HCT116 (cell line): ENCODE data around the gene AGAP1. TPM values are rescaled to one million over a fixed set of nuclear protein-coding genes. Genes with fewer than 3 reads are reported as not detected.

Source experiments
- ATAC-seq: fragments of 200-7000 bp; cut with Tn5 transposase; 2 replicates; pipeline ENCODE4 v1.9.1; 2020; ENCODE audit warnings: mild to moderate bottlenecking, moderate library complexity
- BruUV-seq: library from RNA; stranded (reverse); fragments of 400-500 nt; replicated peaks from 2 replicates; lab custom pipeline; 2021; lab: Mats Ljungman, UMichigan
- CTCF ChIA-PET: fragments of 300-600 bp; sonication (Branson Sonifier 250); formaldehyde crosslinking; loops from one replicate; lab custom pipeline; 2021; ENCODE audit warnings: antibody characterized with exemption; lab: Charles Lee
- POLR2A ChIA-PET: fragments of 300-600, 350-600 bp; sonication (Branson Sonifier 250); formaldehyde crosslinking; loops from one replicate; lab custom pipeline; 2021; ENCODE audit warnings: antibody characterized with exemption; lab: Charles Lee
- RAD21 ChIA-PET, 2 experiments: fragments of 300-600 bp; sonication (Branson Sonifier 250); formaldehyde crosslinking; loops; one replicate each; lab custom pipeline; 2023; ENCODE audit warnings: low total read pairs in 2 of 2; ENCODE audit not compliant: uncharacterized antibody in 2 of 2, unreplicated experiment in 2 of 2, low non-redundant PET in 1 of 2; lab: Charles Lee
- DNase-seq: peaks from one replicate; pipeline ENCODE4 v3.0.0-alpha.2; 2010; ENCODE audit warnings: low read depth, low spot score
- H2AFZ ChIP-seq: fragments of 200-600 bp; shearing (Covaris generic), sonication (generic); 2 replicates; pipeline ENCODE4 v1.6.1; 2017; ENCODE audit warnings: low read depth, mixed run types, mixed read lengths, antibody characterized with exemption, low read length; ENCODE audit not compliant: poor library complexity, severe bottlenecking
- H3K27ac ChIP-seq: 2 replicates; pipeline ENCODE4 v1.5.1; 2012; ENCODE audit warnings: low read depth, low read length
- H3K27me3 ChIP-seq: fragments of 200-600 bp; sonication (generic); 2 replicates; pipeline ENCODE4 v1.6.1; 2016; ENCODE audit warnings: mixed run types, low read length, mixed read lengths; ENCODE audit not compliant: insufficient read depth
- H3K36me3 ChIP-seq, 2 experiments: fragments of 200-500 bp in 1 of 2; fragments of 200-600 bp in 1 of 2; sonication (Bioruptor generic) in 1 of 2; sonication (generic) in 1 of 2; 2 replicates each; pipeline versions ENCODE4 v1.5.1 to v1.6.1; 2014 to 2016; ENCODE audit warnings: low read length in 2 of 2, inconsistent platforms in 1 of 2, mixed read lengths in 1 of 2, mixed run types in 1 of 2; ENCODE audit not compliant: insufficient read depth in 2 of 2, control insufficient read depth in 1 of 2
- H3K4me1 ChIP-seq, 2 experiments: fragments of 200-600 bp in 1 of 2; sonication (generic) in 1 of 2; 2 replicates each; pipeline versions ENCODE4 v1.5.1 to v1.6.1; 2012 to 2017; ENCODE audit warnings: low read length in 2 of 2, inconsistent platforms in 1 of 2, mild to moderate bottlenecking in 1 of 2, mixed read lengths in 1 of 2, mixed run types in 1 of 2, moderate library complexity in 1 of 2; ENCODE audit not compliant: insufficient read depth in 2 of 2, control insufficient read depth in 1 of 2
- H3K4me2 ChIP-seq: fragments of 200-600 bp; sonication (generic); 2 replicates; pipeline ENCODE4 v1.6.1; 2017; ENCODE audit warnings: mixed run types, low read length, mixed read lengths
- H3K4me3 ChIP-seq, 2 experiments: fragments of 200-600 bp in 1 of 2; sonication (generic) in 1 of 2; replicated peaks in 1 of 2; 2 replicates each; pipeline ENCODE4 v1.5.1; 2011 to 2016; ENCODE audit warnings: low read length in 2 of 2, control low read depth in 1 of 2, low read depth in 1 of 2, mild to moderate bottlenecking in 1 of 2, mixed read lengths in 1 of 2, mixed run types in 1 of 2
- H3K79me2 ChIP-seq: fragments of 200-600 bp; sonication (generic); 2 replicates; pipeline ENCODE4 v1.6.1; 2017; ENCODE audit warnings: mild to moderate bottlenecking, mixed run types, low read length, moderate library complexity, mixed read lengths; ENCODE audit not compliant: insufficient read depth
- H3K9ac ChIP-seq: fragments of 200-600 bp; sonication (generic); 2 replicates; pipeline ENCODE4 v1.6.1; 2016; ENCODE audit warnings: low read length, mixed read lengths
- H3K9me2 ChIP-seq: fragments of 200-600 bp; sonication (generic), shearing (Covaris generic); 2 replicates; pipeline ENCODE4 v1.6.1; 2017; ENCODE audit warnings: mixed run types, mild to moderate bottlenecking, moderate library complexity; ENCODE audit not compliant: insufficient read depth
- H3K9me3 ChIP-seq, 2 experiments: fragments of 200-500 bp in 1 of 2; fragments of 200-600 bp in 1 of 2; sonication (Bioruptor generic) in 1 of 2; sonication (generic) in 1 of 2; 2 replicates each; pipeline ENCODE4 v1.6.1; 2014 to 2017; ENCODE audit warnings: low read length in 2 of 2, mixed read lengths in 2 of 2, inconsistent platforms in 1 of 2, low read depth in 1 of 2, mild to moderate bottlenecking in 1 of 2, mixed run types in 1 of 2, moderate library complexity in 1 of 2; ENCODE audit not compliant: control insufficient read depth in 1 of 2, insufficient read depth in 1 of 2
- H4K20me1 ChIP-seq: fragments of 200-600 bp; sonication (generic), shearing (Covaris generic); 2 replicates; pipeline ENCODE4 v1.6.1; 2017; ENCODE audit warnings: mixed run types, mild to moderate bottlenecking, moderate library complexity; ENCODE audit not compliant: insufficient read depth
- CEBPB ChIP-seq: IDR thresholded peaks from 2 replicates; pipeline ENCODE4 v1.6.1; 2012; ENCODE audit warnings: low read depth
- EGR1 ChIP-seq: IDR thresholded peaks from 2 replicates; pipeline ENCODE4 v1.6.1; 2012; ENCODE audit warnings: low read depth
- EZH2 ChIP-seq: fragments of 200-600 bp; sonication (generic); IDR thresholded peaks from 2 replicates; pipeline ENCODE4 v1.6.1; 2017; ENCODE audit warnings: antibody characterized with exemption, mixed run types
- FOSL1 ChIP-seq: IDR thresholded peaks from 2 replicates; pipeline ENCODE4 v1.6.1; 2012; ENCODE audit warnings: low read depth
- POLR2AphosphoS5 ChIP-seq: IDR thresholded peaks from 2 replicates; pipeline ENCODE4 v1.6.1; 2011; ENCODE audit warnings: mild to moderate bottlenecking, low read depth, low read length, moderate library complexity
- SRF ChIP-seq: IDR thresholded peaks from 2 replicates; pipeline ENCODE4 v1.6.1; 2012; ENCODE audit warnings: low read depth
- ZFX ChIP-seq: fragments of 450-650 bp; IDR thresholded peaks from 2 replicates; pipeline ENCODE4 v1.6.1; 2017
- ZNF274 ChIP-seq: fragments of 200-500 bp; sonication (Bioruptor generic); IDR thresholded peaks from 2 replicates; pipeline ENCODE4 v1.6.1; 2014; ENCODE audit warnings: mild to moderate bottlenecking, low read depth, low read length, inconsistent platforms
- intact Hi-C: fragments of 100-400 bp; cut with micrococcal nuclease; formaldehyde crosslinking; loops from 2 replicates; pipeline ENCODE4 v1.10.0; 2022
- total RNA-seq: library from RNA; stranded (reverse); gene quantifications from one replicate; pipeline ENCODE4 v1.2.1, GENCODE V29; 2021; ENCODE audit not compliant: unreplicated experiment
- TF ChIP-seq, protein P1 (sequence below): IDR thresholded peaks from 2 replicates; pipeline ENCODE4 v1.6.1; 2012; ENCODE audit warnings: low read depth
- TF ChIP-seq, protein P2 (sequence below): IDR thresholded peaks from 2 replicates; pipeline ENCODE4 v1.6.1; 2011; ENCODE audit warnings: mild to moderate bottlenecking, low read length, moderate library complexity; ENCODE audit not compliant: insufficient replicate concordance; ENCODE audit errors: extremely low read depth
- TF ChIP-seq, protein P3 (sequence below): IDR thresholded peaks from 2 replicates; pipeline ENCODE4 v1.6.1; 2012

AGAP1 gene
- total RNA-seq, 1 experiment from 2014 or later = 43.8 TPM

DNA sequence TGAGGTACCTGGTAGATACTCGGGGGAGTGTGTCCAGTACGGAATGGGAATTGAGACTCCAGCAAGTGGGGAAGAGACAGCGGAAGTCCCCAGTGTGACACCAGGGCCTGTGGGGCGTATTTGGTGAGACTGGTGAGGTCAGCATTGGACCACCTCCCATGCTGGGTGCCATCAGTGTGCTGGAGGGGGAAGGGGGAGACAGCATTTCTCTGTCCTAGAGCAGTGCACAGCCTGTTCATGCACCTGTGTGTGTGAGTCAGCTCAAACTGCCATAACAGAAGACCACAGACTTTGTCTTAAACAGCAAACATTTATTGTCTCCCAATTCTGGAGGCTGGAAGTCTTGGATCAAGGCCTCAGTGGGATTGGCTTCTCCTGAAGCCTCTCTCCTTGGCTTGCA lies 372.5 kb downstream of the AGAP1 start:
- no peak overlapping the region for H2AFZ ChIP-seq
- H3K4me1 ChIP-seq = no peaks in the 10 kb centered on the region
- BruUV-seq = no TSS peak
- intact Hi-C loops = no loop called here
- H4K20me1 ChIP-seq = no peaks in the 10 kb centered on the region
- RAD21 ChIA-PET = no interaction called here
- DNase-seq (no peak), ATAC-seq (no peak)
- no peaks in the 10 kb centered on the region for H3K79me2 ChIP-seq
- no peak overlapping the region for H3K27ac ChIP-seq
- H3K4me3 ChIP-seq = no peak overlapping the region
- POLR2A ChIA-PET = no interaction called here
- no peaks in the 10 kb centered on the region for H3K9me2 ChIP-seq
- H3K4me2 ChIP-seq = no peak overlapping the region
- H3K36me3 ChIP-seq = no peaks in the 10 kb centered on the region
- TF ChIP-seq CEBPB (no peak), FOSL1 (no peak), POLR2AphosphoS5 (no peak), EGR1 (no peak), ZNF274 (no peak), SRF (no peak), EZH2 (no peak), ZFX (no peak)
- TF ChIP-seq, protein P1, sequence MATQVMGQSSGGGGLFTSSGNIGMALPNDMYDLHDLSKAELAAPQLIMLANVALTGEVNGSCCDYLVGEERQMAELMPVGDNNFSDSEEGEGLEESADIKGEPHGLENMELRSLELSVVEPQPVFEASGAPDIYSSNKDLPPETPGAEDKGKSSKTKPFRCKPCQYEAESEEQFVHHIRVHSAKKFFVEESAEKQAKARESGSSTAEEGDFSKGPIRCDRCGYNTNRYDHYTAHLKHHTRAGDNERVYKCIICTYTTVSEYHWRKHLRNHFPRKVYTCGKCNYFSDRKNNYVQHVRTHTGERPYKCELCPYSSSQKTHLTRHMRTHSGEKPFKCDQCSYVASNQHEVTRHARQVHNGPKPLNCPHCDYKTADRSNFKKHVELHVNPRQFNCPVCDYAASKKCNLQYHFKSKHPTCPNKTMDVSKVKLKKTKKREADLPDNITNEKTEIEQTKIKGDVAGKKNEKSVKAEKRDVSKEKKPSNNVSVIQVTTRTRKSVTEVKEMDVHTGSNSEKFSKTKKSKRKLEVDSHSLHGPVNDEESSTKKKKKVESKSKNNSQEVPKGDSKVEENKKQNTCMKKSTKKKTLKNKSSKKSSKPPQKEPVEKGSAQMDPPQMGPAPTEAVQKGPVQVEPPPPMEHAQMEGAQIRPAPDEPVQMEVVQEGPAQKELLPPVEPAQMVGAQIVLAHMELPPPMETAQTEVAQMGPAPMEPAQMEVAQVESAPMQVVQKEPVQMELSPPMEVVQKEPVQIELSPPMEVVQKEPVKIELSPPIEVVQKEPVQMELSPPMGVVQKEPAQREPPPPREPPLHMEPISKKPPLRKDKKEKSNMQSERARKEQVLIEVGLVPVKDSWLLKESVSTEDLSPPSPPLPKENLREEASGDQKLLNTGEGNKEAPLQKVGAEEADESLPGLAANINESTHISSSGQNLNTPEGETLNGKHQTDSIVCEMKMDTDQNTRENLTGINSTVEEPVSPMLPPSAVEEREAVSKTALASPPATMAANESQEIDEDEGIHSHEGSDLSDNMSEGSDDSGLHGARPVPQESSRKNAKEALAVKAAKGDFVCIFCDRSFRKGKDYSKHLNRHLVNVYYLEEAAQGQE = no peak
- TF ChIP-seq, protein P2, sequence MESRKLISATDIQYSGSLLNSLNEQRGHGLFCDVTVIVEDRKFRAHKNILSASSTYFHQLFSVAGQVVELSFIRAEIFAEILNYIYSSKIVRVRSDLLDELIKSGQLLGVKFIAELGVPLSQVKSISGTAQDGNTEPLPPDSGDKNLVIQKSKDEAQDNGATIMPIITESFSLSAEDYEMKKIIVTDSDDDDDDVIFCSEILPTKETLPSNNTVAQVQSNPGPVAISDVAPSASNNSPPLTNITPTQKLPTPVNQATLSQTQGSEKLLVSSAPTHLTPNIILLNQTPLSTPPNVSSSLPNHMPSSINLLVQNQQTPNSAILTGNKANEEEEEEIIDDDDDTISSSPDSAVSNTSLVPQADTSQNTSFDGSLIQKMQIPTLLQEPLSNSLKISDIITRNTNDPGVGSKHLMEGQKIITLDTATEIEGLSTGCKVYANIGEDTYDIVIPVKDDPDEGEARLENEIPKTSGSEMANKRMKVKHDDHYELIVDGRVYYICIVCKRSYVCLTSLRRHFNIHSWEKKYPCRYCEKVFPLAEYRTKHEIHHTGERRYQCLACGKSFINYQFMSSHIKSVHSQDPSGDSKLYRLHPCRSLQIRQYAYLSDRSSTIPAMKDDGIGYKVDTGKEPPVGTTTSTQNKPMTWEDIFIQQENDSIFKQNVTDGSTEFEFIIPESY = no peak
- TF ChIP-seq, protein P3, sequence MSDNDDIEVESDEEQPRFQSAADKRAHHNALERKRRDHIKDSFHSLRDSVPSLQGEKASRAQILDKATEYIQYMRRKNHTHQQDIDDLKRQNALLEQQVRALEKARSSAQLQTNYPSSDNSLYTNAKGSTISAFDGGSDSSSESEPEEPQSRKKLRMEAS = no peak
- H3K9ac ChIP-seq = no peak overlapping the region
- no peaks in the 10 kb centered on the region for H3K27me3 ChIP-seq
- CTCF ChIA-PET = no interaction called here
- H3K9me3 ChIP-seq = peaks cover 0 to 3% of the 10 kb centered on the region in 2 experiments; a peak in 1 of 4 replicates
